ENCODE results near the gene ATP13A3. TPM values are rescaled to one million over a fixed set of nuclear protein-coding genes. Genes with fewer than 3 reads are reported as not detected.

The ATP13A3 gene
- total and polyA plus RNA-seq, 10 of the 15 experiments (the other 5 are each of a cell fraction or from before 2014, with no cell fraction given): 14.0 to 108 (median 69.5) TPM

GRCh38 chr3:194455481-194455880, 31.3 kb downstream of the ATP13A3 start (continued):
- TF ChIP-seq PRDM15 (CRISPR knock-in tag; IDR thresholded peaks at IDR 0.05) (no peak), CHD1 (IDR thresholded peaks at IDR 0.05; ENCODE audit: low read depth, low read length) (no peak), POU2F2 (IDR thresholded peaks at IDR 0.05; ENCODE audit: borderline replicate concordance, low read depth, low read length) (no peak), NKRF (conservative IDR thresholded peaks at IDR 0.05) (no peak)

- POLR2A ChIA-PET: no interaction called here
- CTCF ChIA-PET: interaction anchor here (0.5 to 1.5 kb wide), 6 partner anchors 20 to 221 kb away, joined by 3 to 5 read pairs (median 3); no protein-coding TSS in a partner anchor
- Histone ChIP-seq H2AFZ (ENCODE audit: control insufficient read depth, low read depth, low read length) (no peak overlapping the region), H3K79me2 (ENCODE audit: control insufficient read depth, insufficient read depth, low read length) (no peaks in the 10 kb centered on the region), H3K36me3 (ENCODE audit: control insufficient read depth in 2 of 2, insufficient read depth in 2 of 2, low read length in 1 of 2) (peaks cover 8 to 36% of the 10 kb centered on the region in 2 experiments), H3K9ac (ENCODE audit: control insufficient read depth, insufficient read depth, low read length) (no peak overlapping the region), H4K20me1 (ENCODE audit: control insufficient read depth, insufficient read depth) (no peaks in the 10 kb centered on the region), H3K4me2 (ENCODE audit: control insufficient read depth, insufficient read depth) (no peak overlapping the region), H3K4me1 (ENCODE audit: control insufficient read depth, insufficient read depth, low read length) (peaks cover 6% of the 10 kb centered on the region), H3K27me3 (replicated peaks in 1 of 2; ENCODE audit: control insufficient read depth in 2 of 2, insufficient read depth in 2 of 2, low read length in 1 of 2) (no peaks in the 10 kb centered on the region), H3K27ac (ENCODE audit: control insufficient read depth, insufficient read depth) (no peak overlapping the region), H3K9me3 (replicated peaks; ENCODE audit: control insufficient read depth, insufficient read depth, low read length) (no peaks in the 10 kb centered on the region), H3K4me3 (no peak overlapping the region)
- intact Hi-C loops (cut with micrococcal nuclease; ENCODE audit: unreplicated experiment): no loop called here
- SMC1A ChIA-PET (ENCODE audit: uncharacterized antibody, unreplicated experiment): interaction anchor here (0.7 to 2.2 kb wide), 4 partner anchors 9 to 71 kb away, joined by 3 to 5 read pairs (median 4); no protein-coding TSS in a partner anchor
- BruUV-seq (replicated peaks): no TSS peak
- FAIRE-seq (no peak), ATAC-seq (no peak), DNase-seq (ENCODE audit: low read depth, low spot score) (no peak)
- RAD21 ChIA-PET (ENCODE audit: unreplicated experiment): no interaction called here
- 97% methylated on average over 5 of the region's 5 CpGs for WGBS (ENCODE audit: insufficient coverage, insufficient replicate concordance, low lambda C conversion rate, missing lambda C conversion rate)
- in situ Hi-C loops (cut with MboI): no loop called here
- TF ChIP-seq RBBP5 (conservative IDR thresholded peaks at IDR 0.05) (no peak), ATF7 (IDR thresholded peaks at IDR 0.05; ENCODE audit: low read depth) (no peak), SMC3 (IDR thresholded peaks at IDR 0.05; ENCODE audit: borderline replicate concordance, low read length) (no peak), REST (IDR thresholded peaks at IDR 0.05; ENCODE audit: low read depth, low read length) (no peak), YY1 (IDR thresholded peaks at IDR 0.05; ENCODE audit: low read depth, low read length) (no peak), ZSCAN29 (IDR thresholded peaks at IDR 0.05) (no peak), TCF7 (IDR thresholded peaks at IDR 0.05; ENCODE audit: borderline replicate concordance) (no peak), CTCF (IDR thresholded peaks at IDR 0.05 in 2 of 3, conservative IDR thresholded peaks at IDR 0.05 in 1 of 3; ENCODE audit: control insufficient read depth in 2 of 3, extremely low read depth in 1 of 3, insufficient read depth in 1 of 3, low read depth in 3 of 3, low read length in 3 of 3) (no peak)
These were observed 36.5 kb downstream of the ATP13A3 start for GRCh38 chr3:194450341-194450740.
